ENCODE measurements around the gene NKD1.

The NKD1 gene

GRCh38 chr16:50630394-50631020 lies 82.3 kb downstream of the NKD1 start:
- Histone ChIP-seq H3K9me2 (replicated peaks; ENCODE audit: insufficient read depth, low read length) (no peaks in the 10 kb centered on the region), H3K79me2 (ENCODE audit: low read length) (no peaks in the 10 kb centered on the region), H3K4me1 (ENCODE audit: low read length) (no peaks in the 10 kb centered on the region), H3K9me3 (replicated peaks; ENCODE audit: insufficient read depth, low read length) (no peaks in the 10 kb centered on the region), H4K20me1 (ENCODE audit: insufficient read depth, low read length) (no peaks in the 10 kb centered on the region), H3K27ac (ENCODE audit: low read length) (no peak overlapping the region), H3K36me3 (replicated peaks; ENCODE audit: insufficient read depth, low read length) (no peaks in the 10 kb centered on the region), H3K27me3 (replicated peaks; ENCODE audit: insufficient read depth, low read length) (no peaks in the 10 kb centered on the region), H3K4me2 (ENCODE audit: low read depth, low read length) (no peak overlapping the region), H3F3A (ENCODE audit: insufficient read depth, low read length) (no peaks in the 10 kb centered on the region), H3K9ac (ENCODE audit: low read length) (no peak overlapping the region), H3K4me3 (ENCODE audit: low read length) (no peak overlapping the region), H2AFZ (ENCODE audit: low read length) (no peak overlapping the region)
- DNase-seq = no peak
- TF ChIP-seq CTCF (IDR thresholded peaks at IDR 0.05; ENCODE audit: low read length) (no peak), EZH2 (optimal IDR thresholded peaks at IDR 0.05; ENCODE audit: low read depth, low read length) (no peak), EZH2phosphoT487 (IDR thresholded peaks at IDR 0.05; ENCODE audit: low read length) (no peak)

DNA sequence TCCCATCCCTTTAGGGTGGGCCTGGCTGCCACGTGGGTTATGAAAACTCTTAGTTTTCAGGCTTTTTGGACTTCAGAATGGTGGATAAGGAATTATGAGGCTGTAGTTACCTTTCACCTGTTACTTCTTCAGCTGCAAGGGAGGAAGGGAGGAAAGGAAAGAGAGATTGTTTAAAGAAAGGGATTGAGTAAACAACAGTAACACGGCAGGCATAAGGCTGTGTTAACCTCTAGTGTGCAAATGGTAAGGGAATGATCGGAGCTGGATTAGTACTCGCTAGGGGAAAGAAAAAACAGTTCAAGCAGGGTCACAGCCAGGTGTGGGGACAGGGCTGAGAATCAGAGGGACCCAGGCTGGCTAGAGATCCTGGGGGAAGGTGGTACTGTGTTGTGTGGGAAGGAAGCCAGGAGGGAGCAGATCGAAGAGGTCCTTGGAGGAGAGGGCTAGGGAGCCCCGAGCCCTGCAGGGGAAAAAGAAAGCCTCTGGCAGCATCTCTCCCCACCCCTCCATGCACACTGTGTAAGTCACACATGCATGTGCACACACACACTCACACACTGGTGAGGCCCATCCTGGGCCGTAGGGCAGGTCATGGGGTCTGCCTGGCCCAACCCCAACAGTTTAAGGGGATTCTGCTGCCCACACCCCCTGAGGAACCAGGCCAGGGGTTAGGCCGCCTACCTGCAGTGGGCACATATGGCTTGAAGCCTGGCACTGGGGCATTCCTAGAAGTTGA lies 83.2 kb downstream of the NKD1 start:
- H3K36me3 ChIP-seq (replicated peaks; ENCODE audit: insufficient read depth, low read length) = no peaks in the 10 kb centered on the region
- H3K27ac ChIP-seq (ENCODE audit: low read length) = no peak overlapping the region
- no peaks in the 10 kb centered on the region for H3K9me3 ChIP-seq (replicated peaks; ENCODE audit: insufficient read depth, low read length)
- H3F3A ChIP-seq (ENCODE audit: insufficient read depth, low read length) = no peaks in the 10 kb centered on the region
- DNase-seq = no peak
- no peaks in the 10 kb centered on the region for H3K79me2 ChIP-seq (ENCODE audit: low read length)
- H3K4me2 ChIP-seq (ENCODE audit: low read depth, low read length) = no peak overlapping the region
- H3K4me1 ChIP-seq (ENCODE audit: low read length) = no peaks in the 10 kb centered on the region
- no peak overlapping the region for H3K9ac ChIP-seq (ENCODE audit: low read length)
- no peaks in the 10 kb centered on the region for H3K27me3 ChIP-seq (replicated peaks; ENCODE audit: insufficient read depth, low read length)
- H3K4me3 ChIP-seq (ENCODE audit: low read length) = no peak overlapping the region
- no peak for TF ChIP-seq EZH2phosphoT487 (IDR thresholded peaks at IDR 0.05; ENCODE audit: low read length)
- TF ChIP-seq EZH2 (optimal IDR thresholded peaks at IDR 0.05; ENCODE audit: low read depth, low read length) = no peak
- TF ChIP-seq CTCF (IDR thresholded peaks at IDR 0.05; ENCODE audit: low read length) = no peak
- no peak overlapping the region for H2AFZ ChIP-seq (ENCODE audit: low read length)
- no peaks in the 10 kb centered on the region for H4K20me1 ChIP-seq (ENCODE audit: insufficient read depth, low read length)
- no peaks in the 10 kb centered on the region for H3K9me2 ChIP-seq (replicated peaks; ENCODE audit: insufficient read depth, low read length)

GRCh38 chr16:50631985-50632576 lies 83.9 kb downstream of the NKD1 start:
- no peak overlapping the region for H3K27ac ChIP-seq (ENCODE audit: low read length)
- H3K9me2 ChIP-seq (replicated peaks; ENCODE audit: insufficient read depth, low read length) = no peaks in the 10 kb centered on the region
- no peaks in the 10 kb centered on the region for H3K36me3 ChIP-seq (replicated peaks; ENCODE audit: insufficient read depth, low read length)
- H4K20me1 ChIP-seq (ENCODE audit: insufficient read depth, low read length) = no peaks in the 10 kb centered on the region
- H3K79me2 ChIP-seq (ENCODE audit: low read length) = no peaks in the 10 kb centered on the region
- no peaks in the 10 kb centered on the region for H3K27me3 ChIP-seq (replicated peaks; ENCODE audit: insufficient read depth, low read length)
- H3K4me1 ChIP-seq (ENCODE audit: low read length) = no peaks in the 10 kb centered on the region
- DNase-seq = no peak
- no peaks in the 10 kb centered on the region for H3F3A ChIP-seq (ENCODE audit: insufficient read depth, low read length)
- no peak for TF ChIP-seq EZH2phosphoT487 (IDR thresholded peaks at IDR 0.05; ENCODE audit: low read length)
- TF ChIP-seq CTCF (IDR thresholded peaks at IDR 0.05; ENCODE audit: low read length) = no peak
- TF ChIP-seq EZH2 (optimal IDR thresholded peaks at IDR 0.05; ENCODE audit: low read depth, low read length) = no peak
- H3K9me3 ChIP-seq (replicated peaks; ENCODE audit: insufficient read depth, low read length) = no peaks in the 10 kb centered on the region
- no peak overlapping the region for H3K4me2 ChIP-seq (ENCODE audit: low read depth, low read length)
- no peak overlapping the region for H3K9ac ChIP-seq (ENCODE audit: low read length)
- no peak overlapping the region for H3K4me3 ChIP-seq (ENCODE audit: low read length)
- no peak overlapping the region for H2AFZ ChIP-seq (ENCODE audit: low read length)

Measured in MM.1S (cell line).